ENCODE results near the gene PCDHGB4. TPM values are rescaled to one million over a fixed set of nuclear protein-coding genes. Genes with fewer than 3 reads are reported as not detected.
"Not testable (repeated sequence)": the region's sequence is repeated elsewhere in the genome, so short reads cannot be mapped to it uniquely, and the experiment has no call there.

The PCDHGB4 gene
- total RNA-seq, 1 donor from 2014 or later: 4.7 TPM

DNA sequence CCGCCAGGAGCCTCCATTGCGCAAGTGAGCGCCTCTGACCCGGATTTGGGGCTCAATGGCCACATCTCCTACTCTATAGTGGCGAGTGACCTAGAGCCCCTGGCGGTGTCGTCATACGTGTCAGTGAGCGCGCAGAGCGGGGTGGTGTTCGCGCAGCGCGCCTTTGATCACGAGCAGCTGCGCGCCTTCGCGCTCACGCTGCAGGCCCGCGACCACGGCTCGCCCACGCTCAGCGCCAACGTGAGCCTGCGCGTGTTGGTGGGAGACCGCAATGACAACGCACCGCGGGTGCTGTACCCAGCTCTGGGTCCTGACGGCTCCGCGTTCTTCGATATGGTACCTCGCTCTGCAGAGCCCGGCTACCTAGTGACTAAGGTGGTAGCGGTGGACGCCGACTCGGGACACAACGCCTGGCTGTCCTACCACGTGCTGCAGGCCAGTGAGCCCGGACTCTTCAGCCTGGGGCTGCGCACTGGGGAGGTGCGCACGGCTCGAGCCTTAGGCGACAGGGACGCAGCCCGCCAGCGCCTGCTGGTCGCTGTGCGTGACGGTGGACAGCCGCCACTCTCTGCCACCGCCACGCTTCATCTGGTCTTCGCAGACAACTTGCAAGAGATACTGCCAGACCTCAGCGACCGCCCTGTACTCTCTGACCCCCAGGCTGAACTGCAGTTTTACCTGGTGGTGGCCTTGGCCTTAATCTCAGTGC is 22.3 kb downstream of the PCDHGB4 start:
- DNase-seq (ENCODE audit: low read depth): no peak
- TF ChIP-seq, protein P1, sequence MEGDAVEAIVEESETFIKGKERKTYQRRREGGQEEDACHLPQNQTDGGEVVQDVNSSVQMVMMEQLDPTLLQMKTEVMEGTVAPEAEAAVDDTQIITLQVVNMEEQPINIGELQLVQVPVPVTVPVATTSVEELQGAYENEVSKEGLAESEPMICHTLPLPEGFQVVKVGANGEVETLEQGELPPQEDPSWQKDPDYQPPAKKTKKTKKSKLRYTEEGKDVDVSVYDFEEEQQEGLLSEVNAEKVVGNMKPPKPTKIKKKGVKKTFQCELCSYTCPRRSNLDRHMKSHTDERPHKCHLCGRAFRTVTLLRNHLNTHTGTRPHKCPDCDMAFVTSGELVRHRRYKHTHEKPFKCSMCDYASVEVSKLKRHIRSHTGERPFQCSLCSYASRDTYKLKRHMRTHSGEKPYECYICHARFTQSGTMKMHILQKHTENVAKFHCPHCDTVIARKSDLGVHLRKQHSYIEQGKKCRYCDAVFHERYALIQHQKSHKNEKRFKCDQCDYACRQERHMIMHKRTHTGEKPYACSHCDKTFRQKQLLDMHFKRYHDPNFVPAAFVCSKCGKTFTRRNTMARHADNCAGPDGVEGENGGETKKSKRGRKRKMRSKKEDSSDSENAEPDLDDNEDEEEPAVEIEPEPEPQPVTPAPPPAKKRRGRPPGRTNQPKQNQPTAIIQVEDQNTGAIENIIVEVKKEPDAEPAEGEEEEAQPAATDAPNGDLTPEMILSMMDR (conservative IDR thresholded peaks at IDR 0.05; ENCODE audit: low read depth, low read length): no peak
- H3K4me3 ChIP-seq (ENCODE audit: low read depth, low read length): no peak overlapping the region

DNA sequence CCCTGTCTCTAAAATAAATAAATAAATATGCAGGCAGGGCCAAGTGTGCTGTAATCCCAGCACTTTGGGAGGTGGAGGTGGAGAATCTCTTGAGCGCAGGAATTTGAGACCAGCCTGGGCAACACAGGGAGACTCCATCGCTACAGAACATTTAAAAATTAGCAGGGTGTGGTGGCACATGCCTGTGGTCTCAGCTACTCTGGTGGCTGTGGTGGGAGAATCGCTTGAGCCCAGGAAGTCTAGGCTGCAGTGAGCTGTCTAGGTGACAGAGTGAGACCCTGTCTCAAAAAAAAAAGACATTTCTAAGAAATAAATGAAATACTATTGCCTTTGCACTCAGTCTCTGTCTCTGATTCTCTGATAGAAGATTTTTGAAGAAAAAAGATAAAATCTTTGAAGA is 24.1 kb downstream of the PCDHGB4 start:
- DNase-seq (ENCODE audit: low read depth): no peak
- TF ChIP-seq, protein P1 (conservative IDR thresholded peaks at IDR 0.05; ENCODE audit: low read depth, low read length): no peak
- H3K4me3 ChIP-seq (ENCODE audit: low read depth, low read length): no peak overlapping the region

DNA sequence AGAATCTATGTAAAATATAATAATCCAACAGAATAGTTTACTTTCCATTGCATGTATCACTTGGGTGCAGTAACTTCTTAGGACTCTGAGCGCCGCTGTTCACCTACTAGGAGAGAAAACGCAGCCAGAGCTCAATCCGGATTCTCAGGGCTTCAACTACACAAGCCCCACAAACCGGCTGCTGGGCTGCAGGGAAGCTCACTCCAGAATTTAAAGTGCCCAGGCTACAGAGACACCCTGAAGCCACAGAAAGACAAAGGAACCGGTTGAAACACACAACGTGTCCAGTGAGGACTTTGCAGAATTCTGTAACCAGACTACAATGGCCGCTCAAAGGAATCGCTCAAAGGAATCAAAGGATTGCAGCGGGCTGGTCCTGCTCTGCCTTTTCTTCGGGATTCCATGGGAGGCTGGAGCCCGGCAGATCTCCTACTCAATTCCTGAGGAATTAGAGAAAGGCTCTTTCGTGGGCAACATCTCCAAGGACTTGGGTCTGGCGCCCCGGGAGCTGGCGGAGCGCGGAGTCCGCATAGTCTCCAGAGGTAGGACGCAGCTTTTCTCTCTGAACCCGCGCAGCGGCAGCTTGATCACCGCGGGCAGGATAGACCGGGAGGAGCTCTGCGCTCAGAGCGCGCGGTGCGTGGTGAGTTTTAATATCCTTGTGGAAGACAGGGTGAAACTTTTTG is 25.5 kb downstream of the PCDHGB4 start, which contains the start of gene PCDHGA10:
TSS of gene PCDHGA10 (plus strand) at position 134 of the 686 bp plus-strand sequence. CDS start at position 323, 189 bp downstream.
- DNase-seq (ENCODE audit: low read depth): no peak
- TF ChIP-seq, protein P1 (conservative IDR thresholded peaks at IDR 0.05; ENCODE audit: low read depth, low read length): peak; percentile 56
- peak within 1 kb of the TSS; percentile 44 for H3K4me3 ChIP-seq (ENCODE audit: low read depth, low read length)

DNA sequence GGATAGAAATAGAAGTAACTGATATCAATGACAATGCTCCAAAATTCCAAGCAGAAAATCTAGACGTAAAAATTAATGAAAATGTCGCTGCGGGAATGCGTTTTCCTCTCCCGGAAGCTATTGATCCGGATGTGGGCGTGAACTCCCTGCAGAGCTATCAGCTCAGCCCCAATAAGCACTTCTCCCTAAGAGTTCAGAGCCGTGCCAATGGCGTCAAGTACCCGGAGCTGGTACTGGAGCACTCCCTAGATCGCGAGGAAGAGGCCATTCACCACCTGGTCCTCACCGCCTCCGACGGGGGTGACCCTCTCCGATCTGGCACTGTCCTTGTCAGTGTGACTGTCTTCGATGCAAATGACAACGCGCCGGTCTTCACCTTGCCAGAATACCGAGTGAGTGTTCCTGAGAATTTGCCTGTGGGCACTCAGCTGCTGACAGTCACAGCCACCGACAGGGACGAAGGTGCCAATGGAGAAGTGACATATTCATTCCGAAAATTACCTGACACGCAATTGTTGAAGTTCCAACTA is 26.1 kb downstream of the PCDHGB4 start:
- peak overlapping the region; percentile 44 for H3K4me3 ChIP-seq (ENCODE audit: low read depth, low read length)
- TF ChIP-seq, protein P1 (conservative IDR thresholded peaks at IDR 0.05; ENCODE audit: low read depth, low read length): no peak
- no peak for DNase-seq (ENCODE audit: low read depth)

DNA sequence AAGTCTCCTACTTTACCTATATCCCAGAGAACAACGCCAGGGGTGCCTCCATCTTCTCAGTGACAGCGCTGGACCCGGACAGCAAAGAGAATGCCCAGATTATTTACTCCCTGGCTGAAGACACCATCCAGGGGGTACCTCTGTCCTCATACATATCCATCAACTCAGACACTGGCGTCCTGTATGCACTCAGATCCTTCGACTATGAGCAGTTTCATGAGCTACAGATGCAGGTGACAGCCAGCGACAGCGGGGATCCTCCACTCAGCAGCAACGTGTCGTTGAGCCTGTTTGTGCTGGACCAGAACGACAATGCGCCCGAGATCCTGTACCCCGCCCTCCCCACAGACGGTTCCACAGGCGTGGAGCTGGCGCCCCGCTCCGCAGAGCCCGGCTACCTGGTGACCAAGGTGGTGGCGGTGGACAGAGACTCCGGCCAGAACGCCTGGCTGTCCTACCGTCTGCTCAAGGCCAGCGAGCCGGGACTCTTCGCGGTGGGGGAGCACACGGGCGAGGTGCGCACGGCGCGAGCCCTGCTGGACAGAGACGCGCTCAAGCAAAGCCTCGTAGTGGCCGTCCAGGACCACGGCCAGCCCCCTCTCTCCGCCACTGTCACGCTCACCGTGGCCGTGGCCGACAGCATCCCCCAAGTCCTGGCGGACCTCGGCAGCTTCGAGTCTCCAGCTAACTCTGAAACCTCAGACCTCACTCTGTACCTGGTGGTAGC is 27.2 kb downstream of the PCDHGB4 start:
- H3K4me3 ChIP-seq (ENCODE audit: low read depth, low read length); DNase-seq (ENCODE audit: low read depth): not testable (repeated sequence)

DNA sequence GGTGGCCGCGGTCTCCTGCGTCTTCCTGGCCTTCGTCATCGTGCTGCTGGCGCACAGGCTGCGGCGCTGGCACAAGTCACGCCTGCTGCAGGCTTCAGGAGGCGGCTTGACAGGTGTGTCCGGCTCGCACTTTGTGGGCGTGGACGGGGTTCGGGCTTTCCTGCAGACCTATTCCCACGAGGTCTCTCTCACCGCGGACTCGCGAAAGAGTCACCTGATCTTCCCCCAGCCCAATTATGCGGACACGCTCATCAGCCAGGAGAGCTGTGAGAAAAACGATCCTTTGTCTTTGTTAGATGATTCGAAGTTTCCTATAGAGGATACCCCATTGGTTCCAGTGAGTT is 27.7 kb downstream of the PCDHGB4 start:
- DNase-seq (ENCODE audit: low read depth); H3K4me3 ChIP-seq (ENCODE audit: low read depth, low read length): not testable (repeated sequence)

DNA sequence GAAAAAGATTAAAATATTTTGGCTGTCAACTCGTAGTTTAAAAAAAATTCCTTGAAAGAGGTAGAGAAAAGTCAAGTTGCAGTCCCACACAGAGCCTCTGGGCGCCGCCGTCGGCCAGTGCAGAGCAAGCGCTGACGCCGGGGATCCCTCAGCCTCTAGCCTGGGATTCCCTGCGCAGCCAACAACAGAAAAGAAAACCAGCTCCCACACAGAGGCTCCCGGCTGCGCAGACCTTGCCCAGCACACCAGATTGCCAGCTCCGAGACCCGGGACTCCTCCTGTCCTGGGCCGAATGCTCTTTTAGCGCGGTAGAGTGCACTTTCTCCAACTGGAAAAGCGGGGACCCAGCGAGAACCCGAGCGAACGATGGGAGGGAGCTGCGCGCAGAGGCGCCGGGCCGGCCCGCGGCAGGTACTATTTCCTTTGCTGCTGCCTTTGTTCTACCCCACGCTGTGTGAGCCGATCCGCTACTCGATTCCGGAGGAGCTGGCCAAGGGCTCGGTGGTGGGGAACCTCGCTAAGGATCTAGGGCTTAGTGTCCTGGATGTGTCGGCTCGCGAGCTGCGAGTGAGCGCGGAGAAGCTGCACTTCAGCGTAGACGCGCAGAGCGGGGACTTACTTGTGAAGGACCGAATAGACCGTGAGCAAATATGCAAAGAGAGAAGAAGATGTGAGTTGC is 30.1 kb downstream of the PCDHGB4 start, which contains the start of gene PCDHGB7:
TSS of gene PCDHGB7 (plus strand) at position 184 of the 679 bp plus-strand sequence. CDS start at position 367, 183 bp downstream.
- not testable (repeated sequence) for DNase-seq (ENCODE audit: low read depth)
- H3K4me3 ChIP-seq (ENCODE audit: low read depth, low read length): peak within 1 kb of the TSS; percentile 55
- TF ChIP-seq, protein P1 (conservative IDR thresholded peaks at IDR 0.05; ENCODE audit: low read depth, low read length): peak; percentile 80
